A549 (cell line): ENCODE data around the gene ADAP1. TPM values are rescaled to one million over a fixed set of nuclear protein-coding genes. Genes with fewer than 3 reads are reported as not detected.

Experiments
- ATAC-seq, 2 experiments: fragments of 200-7000 bp in 1 of 2; fragments of >200 bp in 1 of 2; cut with Nextera tagmentation in 1 of 2; cut with Tn5 transposase in 1 of 2; 3 replicates each; pipeline versions ENCODE4 v1.8.0 to v1.9.1; 2018 to 2020; ENCODE audit warnings: mild to moderate bottlenecking in 1 of 2, moderate library complexity in 1 of 2
- CTCF ChIA-PET: fragments of 300-600 bp; sonication (Branson Sonifier 250); formaldehyde crosslinking; extraction: SDS; loops from one replicate; lab custom pipeline; 2021; ENCODE audit warnings: antibody characterized with exemption, inconsistent platforms; lab: Yijun Ruan, JAX
- POLR2A ChIA-PET: fragments of 350-600 bp; formaldehyde crosslinking; extraction: SDS; loops from one replicate; lab custom pipeline; 2021; ENCODE audit warnings: antibody characterized with exemption, inconsistent platforms; lab: Yijun Ruan, JAX
- DNase-seq, 2 experiments: peaks; one replicate each; pipeline versions ENCODE4 v3.0.0 to v3.0.0-alpha.2; 2011 to 2016; ENCODE audit warnings: low read depth in 1 of 2, low spot score in 1 of 2
- FAIRE-seq: peaks from 2 replicates; lab custom pipeline; 2011; peaks lifted over from hg19 to GRCh38; lab: Jason Lieb, UNC
- H3K27ac ChIP-seq, 2 experiments: fragments of >200 bp; sonication (Bioruptor Twin); formaldehyde crosslinking; 3 replicates each; pipeline ENCODE4 v1.5.1; 2016 to 2017
- H3K4me1 ChIP-seq: fragments of >200 bp; sonication (Bioruptor Twin); formaldehyde crosslinking; 3 replicates; pipeline ENCODE4 v1.6.1; 2016
- H3K4me2 ChIP-seq: fragments of >200 bp; sonication (Bioruptor Twin); formaldehyde crosslinking; 3 replicates; pipeline ENCODE4 v1.6.1; 2016
- H3K4me3 ChIP-seq: fragments of >200 bp; sonication (Bioruptor Twin); formaldehyde crosslinking; 3 replicates; pipeline ENCODE4 v1.5.1; 2016
- H3K9me3 ChIP-seq: fragments of >200 bp; sonication (Bioruptor Twin); formaldehyde crosslinking; 3 replicates; pipeline ENCODE4 v1.6.1; 2016
- BHLHE40 ChIP-seq: IDR thresholded peaks from 2 replicates; pipeline ENCODE4 v1.6.1; 2012; ENCODE audit warnings: low read depth, low read length, inconsistent platforms
- CEBPB ChIP-seq, 2 experiments: fragments of >200 bp in 1 of 2; sonication (Bioruptor Twin) in 1 of 2; formaldehyde crosslinking in 1 of 2; IDR thresholded peaks; 2 replicates each; pipeline ENCODE4 v1.6.1; 2012 to 2016
- CHD4 ChIP-seq: fragments of 200-600 bp; sonication (generic); IDR thresholded peaks from 2 replicates; pipeline ENCODE4 v1.6.1; 2016; ENCODE audit warnings: antibody characterized with exemption, mild to moderate bottlenecking, borderline replicate concordance
- ESRRA ChIP-seq: fragments of 150-350 bp; IDR thresholded peaks from 2 replicates; pipeline ENCODE4 v1.6.1; 2014; ENCODE audit warnings: mild to moderate bottlenecking, low read length, borderline replicate concordance
- FOSB ChIP-seq: fragments of 250-450 bp; sonication (Bioruptor Pico); IDR thresholded peaks from 2 replicates; pipeline ENCODE4 v1.5.0; 2020; ENCODE audit warnings: mild to moderate bottlenecking, moderate library complexity
- FOXS1 ChIP-seq: fragments of 250-450 bp; sonication (Bioruptor Pico); IDR thresholded peaks from 2 replicates; pipeline ENCODE4 v1.5.0; 2020; ENCODE audit warnings: mild to moderate bottlenecking, moderate library complexity
- GATA3 ChIP-seq: IDR thresholded peaks from 2 replicates; pipeline ENCODE4 v1.6.1; 2012; ENCODE audit warnings: borderline replicate concordance
- HDAC2 ChIP-seq: fragments of 200-600 bp; sonication (generic); IDR thresholded peaks from 2 replicates; pipeline ENCODE4 v1.6.1; 2016
- KDM1A ChIP-seq: fragments of 200-600 bp; sonication (generic); IDR thresholded peaks from 2 replicates; pipeline ENCODE4 v1.6.1; 2016; ENCODE audit warnings: low read depth, mild to moderate bottlenecking
- KDM5A ChIP-seq: fragments of 200-600 bp; sonication (generic); IDR thresholded peaks from 2 replicates; pipeline ENCODE4 v1.6.1; 2016; ENCODE audit warnings: antibody characterized with exemption, mild to moderate bottlenecking
- MAZ ChIP-seq: fragments of 150-350 bp; IDR thresholded peaks from 2 replicates; pipeline ENCODE4 v1.6.1; 2014; ENCODE audit warnings: antibody characterized with exemption, low read depth, low read length, borderline replicate concordance
- NFE2L2 ChIP-seq: fragments of 150-350 bp; conservative IDR thresholded peaks from 2 replicates; pipeline ENCODE4 v1.6.1; 2014; ENCODE audit warnings: low read length
- NPAS2 ChIP-seq: fragments of 250-450 bp; sonication (Bioruptor Pico); IDR thresholded peaks from 2 replicates; pipeline ENCODE4 v1.8.0; 2022; ENCODE audit warnings: mild to moderate bottlenecking, moderate library complexity, borderline replicate concordance
- PHF8 ChIP-seq: fragments of 200-600 bp; sonication (generic); IDR thresholded peaks from 2 replicates; pipeline ENCODE4 v1.6.1; 2016; ENCODE audit warnings: low read depth, mild to moderate bottlenecking, antibody characterized with exemption, moderate library complexity, borderline replicate concordance
- RNF2 ChIP-seq: fragments of 200-600 bp; sonication (generic); IDR thresholded peaks from 2 replicates; pipeline ENCODE4 v1.6.1; 2016; ENCODE audit warnings: low read depth, mild to moderate bottlenecking, antibody characterized with exemption, moderate library complexity, borderline replicate concordance
- TP53 ChIP-seq: fragments of 250-450 bp; sonication (Bioruptor Pico); IDR thresholded peaks from 2 replicates; pipeline ENCODE4 v1.5.0; 2021; ENCODE audit warnings: mild to moderate bottlenecking, moderate library complexity
- WGBS: methylation state at CpG from one replicate; pipeline ENCODE4 v1.1.6; 2017; ENCODE audit errors: missing lambda C conversion rate; 5-methylcytosine and 5-hydroxymethylcytosine counted together
- polyA plus RNA-seq, 4 experiments: library from polyadenylated mRNA; depleted of rRNA in 3 of 4; stranded (reverse); fragments of >200 nt; fragmentation: RNase III in 1 of 4; extraction: RNeasy Plus Mini Kit Qiagen cat#74134 plus additional on column Dnase treatment in 1 of 4; gene quantifications; 2 replicates in 3 of 4; 3 replicates in 1 of 4; pipeline ENCODE4 v1.2.3, GENCODE V29; 2011 to 2017
- TF ChIP-seq, protein P1 (sequence below): fragments of 250-450 bp; sonication (Bioruptor Pico); IDR thresholded peaks from 2 replicates; pipeline ENCODE4 v1.5.0; 2021; ENCODE audit warnings: mild to moderate bottlenecking, moderate library complexity, borderline replicate concordance
- TF ChIP-seq, protein P2 (sequence below): fragments of 450-650 bp; IDR thresholded peaks from 2 replicates; pipeline ENCODE4 v1.6.1; 2014; ENCODE audit warnings: antibody characterized with exemption
- TF ChIP-seq, protein P3 (sequence below): IDR thresholded peaks from 2 replicates; pipeline ENCODE4 v1.6.1; 2012
- TF ChIP-seq, protein P4 (sequence below): fragments of >200 bp; sonication (Bioruptor Twin); formaldehyde crosslinking; IDR thresholded peaks from 2 replicates; pipeline ENCODE4 v1.6.1; 2016
- TF ChIP-seq, protein P5 (sequence below): fragments of 250-450 bp; sonication (Bioruptor Pico); IDR thresholded peaks from 2 replicates; pipeline ENCODE4 v1.5.0; 2020; ENCODE audit warnings: low read depth, mild to moderate bottlenecking, moderate library complexity

The ADAP1 gene
- polyA plus RNA-seq, 2 of the 4 experiments (the other 2 are of a cell fraction), result 1.7 to 2.5 TPM

DNA sequence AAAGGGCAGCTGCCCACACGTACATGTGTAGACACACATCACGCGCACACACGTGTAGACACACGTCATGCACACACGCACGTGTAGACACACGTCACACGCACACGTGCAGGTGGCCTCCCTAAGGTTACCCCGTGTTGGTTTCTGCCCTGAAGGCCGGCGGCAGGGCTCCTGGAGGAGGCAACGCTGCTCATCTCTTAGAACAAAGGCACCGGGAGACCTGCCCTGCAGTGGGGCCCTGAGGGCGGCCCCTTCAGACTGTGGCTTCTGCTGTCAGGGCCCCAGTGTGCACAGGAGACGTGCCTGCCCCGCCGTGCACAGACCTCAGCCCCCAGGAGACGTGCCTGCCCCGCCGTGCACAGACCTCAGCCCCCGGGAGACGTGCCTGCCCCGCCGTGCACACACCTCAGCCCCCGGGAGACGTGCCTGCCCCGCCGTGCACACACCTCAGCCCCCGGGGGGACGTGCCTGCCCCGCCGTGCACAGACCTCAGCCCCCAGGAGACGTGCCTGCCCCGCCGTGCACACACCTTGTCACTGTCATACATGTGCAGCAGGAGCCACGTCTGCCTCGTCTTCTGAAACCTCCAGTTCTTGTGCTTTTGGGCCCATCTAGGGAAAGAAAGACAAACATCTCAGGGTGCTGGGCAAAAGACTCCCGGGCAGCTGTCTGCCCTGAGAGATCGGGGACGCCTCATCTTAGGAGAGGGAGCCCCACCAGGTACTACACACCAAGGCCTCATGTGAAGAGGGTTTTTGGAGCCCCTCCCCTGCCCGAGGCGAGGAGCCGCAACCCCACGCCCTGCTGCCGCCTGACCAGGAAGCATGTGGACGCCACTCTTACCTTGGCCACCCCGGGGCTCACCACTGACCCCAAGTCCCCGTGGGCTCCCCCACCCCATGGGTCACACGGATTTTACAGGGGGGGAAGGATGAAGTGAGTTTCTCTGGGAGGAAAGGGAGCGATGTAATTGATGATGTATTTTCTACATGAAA lies 45.8 kb upstream of the ADAP1 start:
- TF ChIP-seq PHF8, result no peak
- no peak for TF ChIP-seq KDM5A
- TF ChIP-seq, protein P1, sequence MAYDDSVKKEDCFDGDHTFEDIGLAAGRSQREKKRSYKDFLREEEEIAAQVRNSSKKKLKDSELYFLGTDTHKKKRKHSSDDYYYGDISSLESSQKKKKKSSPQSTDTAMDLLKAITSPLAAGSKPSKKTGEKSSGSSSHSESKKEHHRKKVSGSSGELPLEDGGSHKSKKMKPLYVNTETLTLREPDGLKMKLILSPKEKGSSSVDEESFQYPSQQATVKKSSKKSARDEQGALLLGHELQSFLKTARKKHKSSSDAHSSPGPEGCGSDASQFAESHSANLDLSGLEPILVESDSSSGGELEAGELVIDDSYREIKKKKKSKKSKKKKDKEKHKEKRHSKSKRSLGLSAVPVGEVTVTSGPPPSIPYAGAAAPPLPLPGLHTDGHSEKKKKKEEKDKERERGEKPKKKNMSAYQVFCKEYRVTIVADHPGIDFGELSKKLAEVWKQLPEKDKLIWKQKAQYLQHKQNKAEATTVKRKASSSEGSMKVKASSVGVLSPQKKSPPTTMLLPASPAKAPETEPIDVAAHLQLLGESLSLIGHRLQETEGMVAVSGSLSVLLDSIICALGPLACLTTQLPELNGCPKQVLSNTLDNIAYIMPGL (CRISPR knock-in tag), result no peak
- no peak for TF ChIP-seq RNF2
- TF ChIP-seq HDAC2, result no peak
- no peak for TF ChIP-seq GATA3
- TF ChIP-seq, protein P2, sequence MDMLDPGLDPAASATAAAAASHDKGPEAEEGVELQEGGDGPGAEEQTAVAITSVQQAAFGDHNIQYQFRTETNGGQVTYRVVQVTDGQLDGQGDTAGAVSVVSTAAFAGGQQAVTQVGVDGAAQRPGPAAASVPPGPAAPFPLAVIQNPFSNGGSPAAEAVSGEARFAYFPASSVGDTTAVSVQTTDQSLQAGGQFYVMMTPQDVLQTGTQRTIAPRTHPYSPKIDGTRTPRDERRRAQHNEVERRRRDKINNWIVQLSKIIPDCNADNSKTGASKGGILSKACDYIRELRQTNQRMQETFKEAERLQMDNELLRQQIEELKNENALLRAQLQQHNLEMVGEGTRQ, result no peak
- POLR2A ChIA-PET, result no interaction called here
- Histone ChIP-seq H3K4me1 (0 out of 3 replicates have a peak, but pooled peaks cover 3% of the 10 kb centered on the region), H3K4me3 (no peak overlapping the region), H3K9me3 (no peaks in the 10 kb centered on the region), H3K4me2 (no peak overlapping the region), H3K27ac (no peak overlapping the region)
- WGBS, result 89% methylated on average over 21 of the region's 52 CpGs
- DNase-seq (no peak), ATAC-seq (peak in 1 of 2 experiments; percentile 22; a peak in 2 of 6 replicates), FAIRE-seq (no peak)
- CTCF ChIA-PET, result interaction anchor here (11.3 kb wide), 1 partner anchor 59 kb away, joined by 487 read pairs; no protein-coding TSS in a partner anchor

DNA sequence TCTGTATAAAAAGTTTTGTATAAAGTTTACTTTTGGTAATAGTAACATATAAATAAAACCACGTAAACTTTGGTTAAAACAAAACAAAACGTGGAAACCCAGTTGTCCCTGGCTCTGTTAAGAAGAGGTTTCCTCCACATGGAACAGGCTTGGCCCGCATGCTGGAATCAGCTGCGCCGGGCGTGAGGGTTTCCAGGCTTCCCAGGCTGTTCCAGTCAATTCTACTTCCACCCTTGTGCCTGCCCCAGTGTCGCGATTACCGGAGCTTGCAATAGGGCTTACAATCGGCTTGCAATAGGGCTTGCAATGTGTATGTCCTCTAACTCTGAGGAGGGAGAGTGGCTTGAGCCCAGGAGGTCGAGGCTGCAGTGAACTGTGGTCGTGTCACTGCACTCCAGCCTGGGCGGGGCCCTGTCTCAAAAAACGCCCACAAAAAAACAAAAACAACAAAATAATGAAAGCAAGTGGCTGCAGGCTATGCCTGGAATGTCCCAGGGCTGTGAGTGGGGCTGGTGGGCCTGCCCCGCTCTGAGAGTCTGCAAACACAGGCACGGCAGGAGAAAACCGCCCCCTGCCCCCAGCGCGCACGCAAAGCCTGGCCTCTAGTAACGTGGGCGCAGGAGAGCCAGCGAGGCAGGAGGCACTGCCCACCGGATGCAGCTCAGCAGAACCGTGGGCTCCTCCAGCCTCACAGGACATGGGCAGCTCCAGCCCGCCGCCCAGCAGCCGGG lies 44.8 kb upstream of the ADAP1 start:
- ATAC-seq (no peak), DNase-seq (no peak), FAIRE-seq (no peak)
- CTCF ChIA-PET, result interaction anchor here (0.6 to 11.3 kb wide), 4 partner anchors 12 to 127 kb away, joined by 3 to 487 read pairs (median 6); no protein-coding TSS in a partner anchor
- H3K27ac ChIP-seq, result no peak overlapping the region
- no peaks in the 10 kb centered on the region for H3K9me3 ChIP-seq
- H3K4me3 ChIP-seq, result no peak overlapping the region
- POLR2A ChIA-PET, result no interaction called here
- H3K4me1 ChIP-seq, result 0 out of 3 replicates have a peak, but pooled peaks cover 3% of the 10 kb centered on the region
- H3K4me2 ChIP-seq, result no peak overlapping the region
- 83% methylated on average over 28 of the region's 28 CpGs for WGBS
- TF ChIP-seq ESRRA (no peak), NPAS2 (no peak), KDM1A (no peak)
- TF ChIP-seq, all 56 proteins: peak for 0

DNA sequence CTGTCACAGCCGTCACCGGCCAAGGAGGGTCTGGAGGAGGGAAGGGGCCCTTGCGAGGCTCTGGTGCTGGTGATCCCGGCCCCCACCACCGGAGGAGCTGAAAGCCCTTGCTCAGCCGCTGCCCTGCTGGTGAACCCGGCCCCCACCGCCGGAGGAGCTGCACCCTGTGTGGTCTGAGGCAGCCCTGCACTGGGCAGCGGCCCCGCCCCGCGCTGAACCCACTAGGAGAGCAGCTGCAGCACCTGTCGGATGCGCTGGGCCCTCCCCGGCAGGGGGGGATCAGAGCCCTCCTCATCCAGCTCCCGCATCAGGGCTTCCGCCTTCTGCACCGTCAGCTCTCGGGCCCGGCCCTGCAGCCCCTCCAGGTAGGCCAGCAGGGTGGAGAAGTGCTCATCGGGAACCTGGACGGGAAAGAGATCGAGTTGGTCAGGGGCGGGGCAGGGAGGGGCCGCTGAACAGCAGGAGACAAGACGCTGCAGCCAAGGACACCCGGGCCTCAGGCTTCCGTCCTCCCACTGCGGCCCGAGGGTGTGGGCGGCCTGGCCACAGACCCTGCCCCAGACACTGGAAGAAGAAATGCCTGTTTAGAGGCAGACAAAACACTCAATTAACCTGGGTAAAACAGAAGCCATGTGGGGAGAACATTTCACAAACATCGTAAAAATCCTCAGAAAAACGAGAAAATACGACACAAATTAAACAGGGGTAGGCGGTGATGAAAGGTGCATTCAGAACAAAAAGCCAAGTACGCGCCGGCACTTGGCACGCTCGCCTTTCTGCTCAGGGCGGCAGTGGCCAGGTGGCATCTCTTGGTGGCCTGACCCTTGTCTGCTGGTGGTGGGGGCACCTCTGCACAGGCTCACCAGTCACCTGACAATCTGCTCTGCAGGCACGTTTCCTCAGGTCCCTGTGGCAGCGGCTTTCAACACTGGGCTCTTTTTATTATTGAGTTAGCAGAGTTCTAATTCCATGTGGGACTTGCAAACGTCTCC lies 43.2 kb upstream of the ADAP1 start:
- Histone ChIP-seq H3K27ac (no peak overlapping the region), H3K4me3 (no peak overlapping the region), H3K4me2 (no peak overlapping the region), H3K4me1 (peaks cover 9% of the 10 kb centered on the region), H3K9me3 (no peaks in the 10 kb centered on the region)
- DNase-seq (peak in 1 of 2 experiments; percentile 33), ATAC-seq (no peak), FAIRE-seq (no peak)
- POLR2A ChIA-PET, result no interaction called here
- 81% methylated on average over 36 of the region's 45 CpGs for WGBS
- CTCF ChIA-PET, result interaction anchor here (0.6 to 11.3 kb wide), 10 partner anchors 11 to 186 kb away, joined by 3 to 487 read pairs (median 4); partner anchors contain the start of gene COX19
- TF ChIP-seq FOXS1 (no peak), NFE2L2 (no peak), FOSB (no peak), CHD4 (no peak), CEBPB (IDR thresholded peaks at IDR 0.05) (no peak), BHLHE40 (no peak), MAZ (no peak), ESRRA (no peak), TP53 (CRISPR knock-in tag) (no peak)
- TF ChIP-seq, protein P3, sequence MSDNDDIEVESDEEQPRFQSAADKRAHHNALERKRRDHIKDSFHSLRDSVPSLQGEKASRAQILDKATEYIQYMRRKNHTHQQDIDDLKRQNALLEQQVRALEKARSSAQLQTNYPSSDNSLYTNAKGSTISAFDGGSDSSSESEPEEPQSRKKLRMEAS, result no peak
- TF ChIP-seq, protein P4, sequence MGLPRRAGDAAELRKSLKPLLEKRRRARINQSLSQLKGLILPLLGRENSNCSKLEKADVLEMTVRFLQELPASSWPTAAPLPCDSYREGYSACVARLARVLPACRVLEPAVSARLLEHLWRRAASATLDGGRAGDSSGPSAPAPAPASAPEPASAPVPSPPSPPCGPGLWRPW, result no peak
- TF ChIP-seq, protein P5, sequence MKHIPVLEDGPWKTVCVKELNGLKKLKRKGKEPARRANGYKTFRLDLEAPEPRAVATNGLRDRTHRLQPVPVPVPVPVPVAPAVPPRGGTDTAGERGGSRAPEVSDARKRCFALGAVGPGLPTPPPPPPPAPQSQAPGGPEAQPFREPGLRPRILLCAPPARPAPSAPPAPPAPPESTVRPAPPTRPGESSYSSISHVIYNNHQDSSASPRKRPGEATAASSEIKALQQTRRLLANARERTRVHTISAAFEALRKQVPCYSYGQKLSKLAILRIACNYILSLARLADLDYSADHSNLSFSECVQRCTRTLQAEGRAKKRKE (CRISPR knock-in tag), result no peak
- TF ChIP-seq, protein P1 (CRISPR knock-in tag), result no peak
